ENCODE results near the gene ANKRD34A. TPM values are rescaled to one million over a fixed set of nuclear protein-coding genes. Genes with fewer than 3 reads are reported as not detected.

ANKRD34A gene
- total and polyA plus RNA-seq, 2 of the 4 experiments (the other 2 are of a cell fraction) = 0.90 to 1.9 TPM

GRCh38 chr1:145977486-145978470, 13.4 kb upstream of the ANKRD34A start:
- no CpG with 5 or more reads among the region's 9 CpGs for WGBS, 2 experiments (ENCODE audit: extremely low coverage in 2 of 2, insufficient read length in 1 of 2)
- Histone ChIP-seq H3K9me1 (ENCODE audit: insufficient read depth, low read length) (peaks cover 10% of the 10 kb centered on the region), H3K18ac (ENCODE audit: low read depth, low read length) (peak overlapping the region; percentile 92), H3K4me1 (ENCODE audit: control insufficient read depth, insufficient read depth, low read length) (peaks cover 14% of the 10 kb centered on the region), H2AK5ac (ENCODE audit: low read depth, low read length) (peak overlapping the region; percentile 56), H4K20me1 (ENCODE audit: insufficient read depth, low read length) (no peaks in the 10 kb centered on the region), H2AK9ac (replicated peaks; ENCODE audit: low read depth, low read length, poor library complexity) (peak overlapping the region; percentile 98), H4K91ac (ENCODE audit: insufficient read depth, low read depth, low read length) (peak overlapping the region; percentile 100), H3K79me1 (ENCODE audit: low read depth in 1 of 2, low read length in 2 of 2) (peaks cover 0 to 12% of the 10 kb centered on the region in 2 experiments; a peak in 3 of 4 replicates), H3K36me3 (ENCODE audit: control insufficient read depth, insufficient read depth, low read length) (no peaks in the 10 kb centered on the region), H3K14ac (replicated peaks; ENCODE audit: low read depth, low read length) (peak overlapping the region; percentile 100), H3K23ac (ENCODE audit: low read depth, low read length) (peak overlapping the region; percentile 100), H2BK20ac (ENCODE audit: low read depth, low read length) (peak overlapping the region; percentile 93), H3K27ac (ENCODE audit: insufficient read depth, low read length) (peak overlapping the region; percentile 87), H3K9ac (ENCODE audit: low read depth, low read length) (peak overlapping the region; percentile 86), H3K4ac (ENCODE audit: low read depth, low read length) (peak overlapping the region; percentile 100), H3K4me3 (ENCODE audit: insufficient read depth, low read depth, low read length) (no peak overlapping the region), H3K4me2 (ENCODE audit: low read depth, low read length) (0 out of 2 replicates have a peak overlapping the region, but pooled peaks have one; percentile 79), H3K9me3 (ENCODE audit: control insufficient read depth, insufficient read depth, low read length) (no peaks in the 10 kb centered on the region), H4K5ac (ENCODE audit: low read depth, low read length) (peak overlapping the region; percentile 93), H3K56ac (ENCODE audit: extremely low read depth, insufficient read depth, low read length) (peak overlapping the region; percentile 99), H3K27me3 (ENCODE audit: control insufficient read depth, insufficient read depth, low read length) (no peaks in the 10 kb centered on the region), H2AFZ (replicated peaks; ENCODE audit: low read length, poor library complexity) (peak overlapping the region; percentile 88), H2BK5ac (ENCODE audit: low read depth, low read length, poor library complexity, severe bottlenecking) (peak overlapping the region; percentile 99), H4K8ac (ENCODE audit: low read depth in 2 of 2, low read length in 2 of 2) (peak overlapping the region; percentile 88 to 100), H2BK120ac (ENCODE audit: low read depth, low read length) (peak overlapping the region; percentile 98), H2BK15ac (ENCODE audit: low read depth, low read length) (peak overlapping the region; percentile 97; the same call in 2 of the 3 replicates)
- dilution Hi-C loops (cut with HindIII; ENCODE audit: low sequenced_read_pairs, unreplicated experiment) (no loop called here), intact Hi-C loops (cut with micrococcal nuclease) (loop anchor here (1.0 kb wide), 3 partner anchors 13 to 36 kb away; partner anchors contain the start of genes ANKRD34A and POLR3GL), in situ Hi-C loops (cut with MboI; ENCODE audit: low sequenced_read_pairs) (no loop called here)
- ATAC-seq (ENCODE audit: low read depth) (peak; percentile 36), DNase-seq (peak; percentile 85)
- POLR2A ChIA-PET (ENCODE audit: unreplicated experiment) = interaction anchor here (2.0 to 2.4 kb wide), 2 partner anchors 13 to 16 kb away, joined by 6 to 11 read pairs; no protein-coding TSS in a partner anchor
- CTCF ChIA-PET = interaction anchor here (0.6 to 3.4 kb wide), 10 partner anchors 9 to 204 kb away, joined by 3 to 29 read pairs (median 3); partner anchors contain the start of genes ANKRD34A and POLR3GL
- BruUV-seq (replicated peaks) = TSS peak; percentile 99
- TF ChIP-seq RAD21 (IDR thresholded peaks at IDR 0.05; ENCODE audit: low read length) (peak; percentile 93), POLR2A (IDR thresholded peaks at IDR 0.05; ENCODE audit: low read depth, low read length) (no peak), MAFK (IDR thresholded peaks at IDR 0.05; ENCODE audit: low read depth, low read length) (no peak), ELK1 (IDR thresholded peaks at IDR 0.05; ENCODE audit: borderline replicate concordance, low read depth, low read length) (no peak), RCOR1 (IDR thresholded peaks at IDR 0.05; ENCODE audit: insufficient replicate concordance, low read length) (no peak), SMC3 (IDR thresholded peaks at IDR 0.05; ENCODE audit: low read depth, low read length) (peak; percentile 92), USF2 (IDR thresholded peaks at IDR 0.05; ENCODE audit: low read depth, low read length) (no peak), FOS (IDR thresholded peaks at IDR 0.05; ENCODE audit: low read depth, low read length) (no peak), CEBPB (IDR thresholded peaks at IDR 0.05; ENCODE audit: low read depth, low read length) (no peak), BHLHE40 (IDR thresholded peaks at IDR 0.05; ENCODE audit: low read depth, low read length) (no peak), MXI1 (IDR thresholded peaks at IDR 0.05; ENCODE audit: borderline replicate concordance, low read depth, low read length) (no peak), CHD1 (IDR thresholded peaks at IDR 0.05; ENCODE audit: low read depth, low read length) (no peak), RFX5 (IDR thresholded peaks at IDR 0.05; ENCODE audit: low read depth, low read length) (no peak), MAZ (IDR thresholded peaks at IDR 0.05; ENCODE audit: borderline replicate concordance, low read depth, low read length) (no peak), NFE2L2 (IDR thresholded peaks at IDR 0.05; ENCODE audit: low read depth, low read length) (no peak)

Measured in IMR-90 (cell line).